ENCODE data around the gene BANK1.

The BANK1 gene

GRCh38 chr4:102036619-102037376 is 246.3 kb downstream of the BANK1 start:
- Histone ChIP-seq H3K4me1 (ENCODE audit: control insufficient read depth, insufficient read depth, low read length, poor library complexity, severe bottlenecking) (no peaks in the 10 kb centered on the region), H3K27ac (ENCODE audit: insufficient read depth, low read length, poor library complexity, severe bottlenecking) (no peak overlapping the region), H3K36me3 (ENCODE audit: control insufficient read depth, insufficient read depth, low read length) (no peaks in the 10 kb centered on the region), H3K4me3 (ENCODE audit: insufficient read depth, low read depth, low read length, poor library complexity, severe bottlenecking) (no peak overlapping the region), H3K27me3 (replicated peaks; ENCODE audit: control insufficient read depth, insufficient read depth, low read length, poor library complexity, severe bottlenecking) (no peaks in the 10 kb centered on the region), H3K9me3 (ENCODE audit: control insufficient read depth, low read length) (no peaks in the 10 kb centered on the region)
- DNase-seq = no peak

- DNase-seq = no peak
- no peaks in the 10 kb centered on the region for H3K9me3 ChIP-seq (ENCODE audit: control insufficient read depth, low read length)
- H3K4me1 ChIP-seq (ENCODE audit: control insufficient read depth, insufficient read depth, low read length, poor library complexity, severe bottlenecking) = no peaks in the 10 kb centered on the region
- no peak overlapping the region for H3K27ac ChIP-seq (ENCODE audit: insufficient read depth, low read length, poor library complexity, severe bottlenecking)
- no peaks in the 10 kb centered on the region for H3K27me3 ChIP-seq (replicated peaks; ENCODE audit: control insufficient read depth, insufficient read depth, low read length, poor library complexity, severe bottlenecking)
- no peaks in the 10 kb centered on the region for H3K36me3 ChIP-seq (ENCODE audit: control insufficient read depth, insufficient read depth, low read length)
- H3K4me3 ChIP-seq (ENCODE audit: insufficient read depth, low read depth, low read length, poor library complexity, severe bottlenecking) = no peak overlapping the region
These were observed 247.0 kb downstream of the BANK1 start for GRCh38 chr4:102037566-102037965.

DNA sequence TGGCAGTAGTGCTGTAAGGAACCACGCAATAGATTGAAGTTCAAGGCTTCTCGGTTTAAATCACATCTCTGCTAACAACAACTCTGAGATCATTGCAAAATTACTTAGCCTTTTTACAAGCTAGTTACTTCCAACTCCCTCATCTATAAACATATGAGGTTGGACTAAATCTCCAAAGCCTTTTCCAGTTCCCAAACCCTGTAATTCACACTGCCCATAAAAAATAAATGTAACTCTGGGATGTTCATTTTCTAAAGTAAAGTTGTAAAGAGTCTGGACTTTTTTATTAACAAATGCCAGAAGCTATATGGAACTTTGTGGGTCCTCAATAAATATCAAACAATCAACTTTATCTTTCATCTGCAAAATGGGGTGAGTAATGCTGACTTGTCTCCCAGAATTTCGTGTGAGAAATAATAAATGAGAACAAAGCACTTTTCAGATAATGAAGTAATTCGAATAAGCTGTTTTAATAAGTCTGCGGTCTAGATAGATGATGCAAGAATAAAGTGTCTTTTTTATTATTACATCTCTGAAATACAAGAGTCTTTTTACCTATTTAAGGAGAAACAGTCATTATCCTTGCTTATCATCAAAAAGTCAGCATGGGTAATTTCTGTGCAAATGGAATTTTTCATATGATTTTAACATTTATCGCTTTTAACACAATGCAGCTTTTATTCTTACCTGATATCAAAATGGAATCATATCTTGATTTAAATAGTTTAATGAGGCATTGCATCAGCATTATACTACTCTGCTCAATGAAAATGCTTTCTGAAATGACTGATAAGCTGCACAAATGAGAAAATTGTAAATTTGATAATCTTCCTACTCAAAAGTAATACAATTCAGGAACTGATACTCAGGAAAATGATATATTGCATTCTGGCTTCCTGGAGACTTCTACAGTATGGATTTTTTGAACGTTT is 252.6 kb downstream of the BANK1 start:
- Histone ChIP-seq H3K27me3 (replicated peaks; ENCODE audit: control insufficient read depth, insufficient read depth, low read length, poor library complexity, severe bottlenecking) (no peaks in the 10 kb centered on the region), H3K9me3 (ENCODE audit: control insufficient read depth, low read length) (no peaks in the 10 kb centered on the region), H3K4me3 (ENCODE audit: insufficient read depth, low read depth, low read length, poor library complexity, severe bottlenecking) (no peak overlapping the region), H3K27ac (ENCODE audit: insufficient read depth, low read length, poor library complexity, severe bottlenecking) (no peak overlapping the region), H3K4me1 (ENCODE audit: control insufficient read depth, insufficient read depth, low read length, poor library complexity, severe bottlenecking) (no peaks in the 10 kb centered on the region), H3K36me3 (ENCODE audit: control insufficient read depth, insufficient read depth, low read length) (no peaks in the 10 kb centered on the region)
- no peak for DNase-seq

DNA sequence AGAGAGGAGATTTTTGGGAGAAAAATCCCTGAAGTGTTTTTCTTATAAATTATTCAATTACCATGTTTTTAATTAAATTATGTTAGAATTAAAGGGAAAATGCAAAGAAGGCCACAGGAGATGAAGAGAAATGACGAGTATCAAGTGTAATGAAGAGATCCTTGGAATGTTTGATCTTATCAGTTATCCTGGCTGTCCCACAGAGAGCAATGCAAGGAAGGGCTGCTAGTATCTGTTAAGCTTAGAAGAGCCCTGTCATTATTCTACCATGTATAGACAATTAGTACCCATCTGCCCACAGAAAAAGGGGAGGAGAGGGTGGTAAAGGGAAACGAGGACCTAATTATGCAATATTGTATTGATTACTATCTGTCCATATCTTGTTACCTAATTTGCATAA is 257.1 kb downstream of the BANK1 start:
- Histone ChIP-seq H3K9me3 (ENCODE audit: control insufficient read depth, low read length) (no peaks in the 10 kb centered on the region), H3K36me3 (ENCODE audit: control insufficient read depth, insufficient read depth, low read length) (no peaks in the 10 kb centered on the region), H3K27ac (ENCODE audit: insufficient read depth, low read length, poor library complexity, severe bottlenecking) (no peak overlapping the region), H3K27me3 (replicated peaks; ENCODE audit: control insufficient read depth, insufficient read depth, low read length, poor library complexity, severe bottlenecking) (no peaks in the 10 kb centered on the region), H3K4me1 (ENCODE audit: control insufficient read depth, insufficient read depth, low read length, poor library complexity, severe bottlenecking) (no peaks in the 10 kb centered on the region), H3K4me3 (ENCODE audit: insufficient read depth, low read depth, low read length, poor library complexity, severe bottlenecking) (no peak overlapping the region)
- DNase-seq = no peak

DNA sequence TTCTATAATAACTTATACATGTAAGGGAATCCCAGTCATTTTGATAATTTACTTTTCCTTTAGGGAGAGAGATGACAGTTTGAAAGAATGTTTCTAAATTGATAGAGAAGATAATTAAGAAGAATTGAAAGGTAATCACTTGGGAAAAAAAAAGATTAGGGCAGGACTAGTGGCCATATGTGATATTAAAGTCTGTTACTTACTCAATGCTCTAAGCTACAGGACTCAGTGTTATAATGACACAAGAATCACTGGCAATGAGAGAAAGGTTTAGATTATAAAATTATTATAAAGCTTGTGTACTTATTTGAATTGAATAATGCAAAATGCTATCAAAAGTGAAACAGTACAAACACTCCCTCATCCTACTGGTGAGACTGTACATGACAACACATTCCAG is 265.3 kb downstream of the BANK1 start:
- H3K4me3 ChIP-seq (ENCODE audit: insufficient read depth, low read depth, low read length, poor library complexity, severe bottlenecking) = no peak overlapping the region
- H3K27ac ChIP-seq (ENCODE audit: insufficient read depth, low read length, poor library complexity, severe bottlenecking) = no peak overlapping the region
- H3K36me3 ChIP-seq (ENCODE audit: control insufficient read depth, insufficient read depth, low read length) = no peaks in the 10 kb centered on the region
- no peak for DNase-seq
- H3K4me1 ChIP-seq (ENCODE audit: control insufficient read depth, insufficient read depth, low read length, poor library complexity, severe bottlenecking) = no peaks in the 10 kb centered on the region
- no peaks in the 10 kb centered on the region for H3K27me3 ChIP-seq (replicated peaks; ENCODE audit: control insufficient read depth, insufficient read depth, low read length, poor library complexity, severe bottlenecking)
- H3K9me3 ChIP-seq (ENCODE audit: control insufficient read depth, low read length) = no peaks in the 10 kb centered on the region

DNA sequence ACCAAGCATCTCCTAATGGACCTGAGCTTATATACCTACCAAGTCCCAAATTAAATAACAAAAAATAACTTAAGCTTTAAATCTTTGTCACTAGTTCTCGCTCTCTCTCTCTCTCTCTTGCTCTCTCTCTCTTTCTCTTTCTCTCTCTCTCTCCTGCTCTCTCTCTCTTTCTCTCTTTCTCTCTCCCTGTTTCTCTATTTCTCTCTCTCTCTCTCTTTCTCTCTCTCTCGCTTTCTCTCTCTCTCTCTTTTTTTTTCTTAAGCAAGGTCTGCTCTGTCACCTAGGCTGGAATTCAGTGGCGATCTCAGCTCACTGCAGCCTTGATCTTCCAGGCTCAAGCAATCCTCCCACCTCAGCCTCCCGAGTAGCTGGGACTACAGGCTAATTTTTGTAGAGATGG is 266.6 kb downstream of the BANK1 start:
- Histone ChIP-seq H3K9me3 (ENCODE audit: control insufficient read depth, low read length) (no peaks in the 10 kb centered on the region), H3K36me3 (ENCODE audit: control insufficient read depth, insufficient read depth, low read length) (no peaks in the 10 kb centered on the region), H3K4me3 (ENCODE audit: insufficient read depth, low read depth, low read length, poor library complexity, severe bottlenecking) (no peak overlapping the region), H3K27me3 (replicated peaks; ENCODE audit: control insufficient read depth, insufficient read depth, low read length, poor library complexity, severe bottlenecking) (no peaks in the 10 kb centered on the region), H3K4me1 (ENCODE audit: control insufficient read depth, insufficient read depth, low read length, poor library complexity, severe bottlenecking) (no peaks in the 10 kb centered on the region), H3K27ac (ENCODE audit: insufficient read depth, low read length, poor library complexity, severe bottlenecking) (no peak overlapping the region)
- DNase-seq = no peak

- DNase-seq = no peak
- Histone ChIP-seq H3K4me1 (ENCODE audit: control insufficient read depth, insufficient read depth, low read length, poor library complexity, severe bottlenecking) (no peaks in the 10 kb centered on the region), H3K4me3 (ENCODE audit: insufficient read depth, low read depth, low read length, poor library complexity, severe bottlenecking) (no peak overlapping the region), H3K36me3 (ENCODE audit: control insufficient read depth, insufficient read depth, low read length) (no peaks in the 10 kb centered on the region), H3K27ac (ENCODE audit: insufficient read depth, low read length, poor library complexity, severe bottlenecking) (no peak overlapping the region), H3K9me3 (ENCODE audit: control insufficient read depth, low read length) (no peaks in the 10 kb centered on the region), H3K27me3 (replicated peaks; ENCODE audit: control insufficient read depth, insufficient read depth, low read length, poor library complexity, severe bottlenecking) (no peaks in the 10 kb centered on the region)
These were observed 270.6 kb downstream of the BANK1 start for GRCh38 chr4:102061133-102061532.

DNA sequence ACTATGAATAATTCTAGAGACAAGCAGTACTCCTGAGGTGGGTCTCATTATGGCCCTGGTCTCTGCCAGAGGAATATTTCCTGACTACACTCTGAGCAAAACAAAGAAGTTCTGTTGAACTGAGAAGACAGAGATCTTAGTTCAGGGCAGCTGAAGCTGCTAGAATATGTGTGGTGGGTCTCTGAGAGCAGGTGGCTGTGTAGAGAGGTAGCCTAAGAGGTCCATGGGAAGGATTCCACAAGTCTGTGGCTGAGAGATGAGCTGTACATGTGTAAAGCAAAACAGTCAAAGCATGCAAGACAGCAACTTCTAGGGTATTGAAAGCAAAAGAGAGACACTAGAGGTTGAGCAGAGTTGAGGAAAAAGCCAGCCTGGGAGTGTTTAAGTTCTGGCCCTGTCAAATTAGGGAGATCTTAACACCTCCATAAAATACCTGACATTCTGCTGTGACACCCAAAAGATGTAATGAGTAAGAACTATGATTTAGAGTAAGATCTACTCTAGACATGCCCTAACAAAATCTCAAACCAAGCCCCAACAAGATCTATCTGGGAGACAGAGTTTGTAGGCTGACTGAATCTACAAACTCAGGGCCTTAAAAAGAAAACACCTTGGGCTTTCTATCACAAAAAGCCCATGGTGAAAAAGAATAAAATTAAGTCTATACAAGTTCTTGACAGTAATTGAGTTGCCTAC is 274.4 kb downstream of the BANK1 start:
- H3K27me3 ChIP-seq (replicated peaks; ENCODE audit: control insufficient read depth, insufficient read depth, low read length, poor library complexity, severe bottlenecking) = no peaks in the 10 kb centered on the region
- H3K4me3 ChIP-seq (ENCODE audit: insufficient read depth, low read depth, low read length, poor library complexity, severe bottlenecking) = no peak overlapping the region
- no peak overlapping the region for H3K27ac ChIP-seq (ENCODE audit: insufficient read depth, low read length, poor library complexity, severe bottlenecking)
- DNase-seq = no peak
- H3K9me3 ChIP-seq (ENCODE audit: control insufficient read depth, low read length) = no peaks in the 10 kb centered on the region
- H3K4me1 ChIP-seq (ENCODE audit: control insufficient read depth, insufficient read depth, low read length, poor library complexity, severe bottlenecking) = no peaks in the 10 kb centered on the region
- H3K36me3 ChIP-seq (ENCODE audit: control insufficient read depth, insufficient read depth, low read length) = no peaks in the 10 kb centered on the region

DNA sequence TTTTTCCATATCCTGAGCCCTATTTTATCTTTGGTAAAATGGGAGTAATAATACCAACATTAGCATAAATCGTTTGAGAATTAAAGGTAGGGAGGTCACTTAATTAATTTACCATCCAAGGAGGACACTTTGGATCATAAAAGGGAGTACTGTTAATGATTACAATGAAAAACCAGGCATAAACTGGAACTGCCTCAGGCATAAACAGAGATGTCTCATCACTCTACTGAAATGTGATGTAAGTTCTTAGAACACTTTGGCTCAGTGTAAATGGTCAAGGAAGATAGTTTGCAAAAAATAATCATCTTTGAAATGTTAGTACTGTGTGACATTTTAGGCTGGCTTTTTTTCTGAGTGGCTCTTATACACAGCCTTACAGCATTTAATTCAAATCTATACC is 286.1 kb downstream of the BANK1 start:
- Histone ChIP-seq H3K27me3 (replicated peaks; ENCODE audit: control insufficient read depth, insufficient read depth, low read length, poor library complexity, severe bottlenecking) (no peaks in the 10 kb centered on the region), H3K4me3 (ENCODE audit: insufficient read depth, low read depth, low read length, poor library complexity, severe bottlenecking) (no peak overlapping the region), H3K4me1 (ENCODE audit: control insufficient read depth, insufficient read depth, low read length, poor library complexity, severe bottlenecking) (no peaks in the 10 kb centered on the region), H3K36me3 (ENCODE audit: control insufficient read depth, insufficient read depth, low read length) (no peaks in the 10 kb centered on the region), H3K9me3 (ENCODE audit: control insufficient read depth, low read length) (no peaks in the 10 kb centered on the region), H3K27ac (ENCODE audit: insufficient read depth, low read length, poor library complexity, severe bottlenecking) (no peak overlapping the region)
- no peak for DNase-seq

- no peak for DNase-seq
- Histone ChIP-seq H3K4me3 (ENCODE audit: insufficient read depth, low read depth, low read length, poor library complexity, severe bottlenecking) (no peak overlapping the region), H3K4me1 (ENCODE audit: control insufficient read depth, insufficient read depth, low read length, poor library complexity, severe bottlenecking) (no peaks in the 10 kb centered on the region), H3K36me3 (ENCODE audit: control insufficient read depth, insufficient read depth, low read length) (no peaks in the 10 kb centered on the region), H3K9me3 (ENCODE audit: control insufficient read depth, low read length) (no peaks in the 10 kb centered on the region), H3K27ac (ENCODE audit: insufficient read depth, low read length, poor library complexity, severe bottlenecking) (no peak overlapping the region), H3K27me3 (replicated peaks; ENCODE audit: control insufficient read depth, insufficient read depth, low read length, poor library complexity, severe bottlenecking) (no peaks in the 10 kb centered on the region)
These were observed 289.7 kb downstream of the BANK1 start for GRCh38 chr4:102080184-102080583.

Data from effector memory CD4-positive, alpha-beta T cell (primary cell).